Panc1 (cell line): ENCODE results near the gene MINK1. TPM values are rescaled to one million over a fixed set of nuclear protein-coding genes. Genes with fewer than 3 reads are reported as not detected.

ENCODE experiments used
- ATAC-seq: fragments of 200-7000 bp; cut with Tn5 transposase; 2 replicates; pipeline ENCODE4 v1.9.1; 2020; ENCODE audit warnings: mild to moderate bottlenecking, moderate library complexity
- BruUV-seq: library from RNA; stranded (reverse); fragments of 400-500 nt; replicated peaks from 2 replicates; lab custom pipeline; 2021; lab: Mats Ljungman, UMichigan
- CTCF ChIA-PET: fragments of 300-600 bp; sonication (Branson Sonifier 250); formaldehyde crosslinking; loops from one replicate; lab custom pipeline; 2022; ENCODE audit warnings: antibody characterized with exemption; lab: Charles Lee
- POLR2A ChIA-PET: fragments of 300-600 bp; sonication (Branson Sonifier 250); formaldehyde crosslinking; loops from one replicate; lab custom pipeline; 2022; ENCODE audit warnings: antibody characterized with exemption; lab: Charles Lee
- DNase-seq: peaks from one replicate; pipeline ENCODE4 v3.0.0-alpha.2; 2010; ENCODE audit warnings: low read depth, low spot score
- H3K27ac ChIP-seq: 2 replicates; pipeline ENCODE4 v1.5.1; 2011; ENCODE audit warnings: mild to moderate bottlenecking, low read length, inconsistent platforms
- H3K27me3 ChIP-seq: fragments of 200-500 bp; sonication (Bioruptor generic); 2 replicates; pipeline ENCODE4 v1.6.0; 2014; ENCODE audit warnings: low read length, inconsistent platforms; ENCODE audit not compliant: control insufficient read depth, insufficient read depth
- H3K36me3 ChIP-seq: fragments of 200-500 bp; sonication (Bioruptor generic); 2 replicates; pipeline ENCODE4 v1.5.1; 2014; ENCODE audit warnings: inconsistent platforms, mild to moderate bottlenecking, low read length, moderate library complexity; ENCODE audit not compliant: control insufficient read depth, insufficient read depth
- H3K4me1 ChIP-seq: 2 replicates; pipeline ENCODE4 v1.5.1; 2011; ENCODE audit warnings: inconsistent platforms, mild to moderate bottlenecking, low read length, moderate library complexity; ENCODE audit not compliant: control insufficient read depth, insufficient read depth
- H3K4me3 ChIP-seq, 2 experiments: 2 replicates each; pipeline ENCODE4 v1.5.1; 2011 to 2012; ENCODE audit warnings: low read depth in 2 of 2, low read length in 2 of 2, mild to moderate bottlenecking in 2 of 2, inconsistent platforms in 1 of 2, moderate library complexity in 1 of 2
- H3K9me3 ChIP-seq: fragments of 200-500 bp; sonication (Bioruptor generic); 2 replicates; pipeline ENCODE4 v1.5.1; 2014; ENCODE audit warnings: low read depth, mild to moderate bottlenecking, inconsistent platforms, low read length, moderate library complexity; ENCODE audit not compliant: control insufficient read depth, insufficient read depth
- CTCF ChIP-seq: fragments of 450-650 bp; IDR thresholded peaks from 2 replicates; pipeline ENCODE4 v1.5.1; 2017; ENCODE audit warnings: mild to moderate bottlenecking
- POLR2AphosphoS5 ChIP-seq: IDR thresholded peaks from 2 replicates; pipeline ENCODE4 v1.6.1; 2012; ENCODE audit warnings: mild to moderate bottlenecking, low read depth, low read length, moderate library complexity
- REST ChIP-seq, 2 experiments: IDR thresholded peaks; 2 replicates each; pipeline ENCODE4 v1.6.1; 2011 to 2012; ENCODE audit warnings: low read depth in 2 of 2, control low read depth in 1 of 2, low read length in 1 of 2, mild to moderate bottlenecking in 1 of 2, moderate library complexity in 1 of 2; ENCODE audit not compliant: insufficient read depth in 1 of 2
- SIN3A ChIP-seq: IDR thresholded peaks from 2 replicates; pipeline ENCODE4 v1.6.1; 2012; ENCODE audit warnings: low read depth, mild to moderate bottlenecking, low read length, moderate library complexity, borderline replicate concordance; ENCODE audit not compliant: insufficient read depth
- TCF7L2 ChIP-seq: IDR thresholded peaks from 2 replicates; pipeline ENCODE4 v1.6.1; 2011; ENCODE audit warnings: mild to moderate bottlenecking, low read depth, low read length, inconsistent platforms
- in situ Hi-C: cut with HindIII; loops from 2 replicates; pipeline ENCODE4 v1.10.0; 2016; ENCODE audit warnings: low sequenced_read_pairs, low pct_unique_long_range_greater_than_20kb
- intact Hi-C: fragments of 100-400 bp; cut with micrococcal nuclease; formaldehyde crosslinking; loops from one replicate; pipeline ENCODE4 v1.10.0; 2022; ENCODE audit not compliant: unreplicated experiment
- total RNA-seq: library from RNA; stranded (reverse); gene quantifications from one replicate; pipeline ENCODE4 v1.2.1, GENCODE V29; 2021; ENCODE audit not compliant: unreplicated experiment

Gene MINK1
- total RNA-seq, 1 experiment from 2014 or later = 78.2 TPM

GRCh38 chr17:4901648-4902344 lies 68.7 kb downstream of the MINK1 start:
- intact Hi-C loops = no loop called here

GRCh38 chr17:4902540-4902939 lies 69.4 kb downstream of the MINK1 start:
- in situ Hi-C loops (no loop called here), intact Hi-C loops (no loop called here)
- Histone ChIP-seq H3K4me1 (no peaks in the 10 kb centered on the region; the same call in 1 of the 2 replicates), H3K27ac (no peak overlapping the region), H3K27me3 (no peaks in the 10 kb centered on the region), H3K9me3 (no peaks in the 10 kb centered on the region), H3K4me3 (no peak overlapping the region), H3K36me3 (no peaks in the 10 kb centered on the region)
- TF ChIP-seq CTCF (no peak), SIN3A (no peak), TCF7L2 (no peak), POLR2AphosphoS5 (no peak), REST (IDR thresholded peaks at IDR 0.05; ENCODE audit: insufficient read depth in 1 of 2, low read depth in 2 of 2, low read length in 1 of 2) (no peak)
- ChIA-PET POLR2A (interaction anchor here (0.6 kb wide), 1 partner anchor 112 kb away, joined by 3 read pairs; no protein-coding TSS in a partner anchor), CTCF (interaction anchor here (0.5 kb wide), 1 partner anchor 8 kb away, joined by 11 read pairs; no protein-coding TSS in a partner anchor)
- BruUV-seq = no TSS peak
- ATAC-seq = no peak
- no peak for DNase-seq

More at GRCh38 chr17:4901648-4902344, 68.7 kb downstream of the MINK1 start:
- H3K27ac ChIP-seq = no peak overlapping the region
- H3K27me3 ChIP-seq = no peaks in the 10 kb centered on the region
- no peak overlapping the region for H3K4me3 ChIP-seq
- DNase-seq (no peak), ATAC-seq (no peak; the same call in 1 of the 2 replicates)
- CTCF ChIA-PET = no interaction called here
- no TSS peak for BruUV-seq
- no peaks in the 10 kb centered on the region; the same call in 1 of the 2 replicates for H3K4me1 ChIP-seq
- TF ChIP-seq SIN3A (no peak), REST (IDR thresholded peaks at IDR 0.05; ENCODE audit: insufficient read depth in 1 of 2, low read depth in 2 of 2, low read length in 1 of 2) (no peak), TCF7L2 (no peak)
- H3K36me3 ChIP-seq = no peaks in the 10 kb centered on the region
- H3K9me3 ChIP-seq = no peaks in the 10 kb centered on the region
- POLR2A ChIA-PET = no interaction called here
- in situ Hi-C loops = no loop called here
